Mesenteric fat pad (tissue), 1 donor: ENCODE measurements around the gene WIF1. TPM values are rescaled to one million over a fixed set of nuclear protein-coding genes. Genes with fewer than 3 reads are reported as not detected.

Experiments
- DNase-seq: peaks from one replicate; pipeline ENCODE4 v3.0.0-alpha.2; 2020; ENCODE audit warnings: low spot score
- long read RNA-seq: library from polyadenylated mRNA; unstranded; transcript quantifications from one replicate; pipeline ENCODE4 v2.0.0, GENCODE V29; 2020
- total RNA-seq: library from RNA; stranded (reverse); fragmentation: NEBNext Ultra II Directional; extraction: Animal tissue kit (Norgen Biotek cat#: 25700); gene quantifications from one replicate; pipeline ENCODE4 v1.2.1, GENCODE V29; 2021
- donor health status: DM: yes; HTN: yes; CAD: no.

Gene WIF1
- 1.8 TPM for total RNA-seq
- long read RNA-seq, transcript WIF1-201 (10 exons, 2,238 nt): major isoform, 7 of 8 reads
- long read RNA-seq, partial matches to known transcripts: 1 of 8 reads
- long read RNA-seq, other reads (novel, unspliced or antisense): 0 of 8 reads

GRCh38 chr12:65121049-65121955 is at the start of gene WIF1:
Gene WIF1 (minus strand): TSS chr12:65121305. CDS start chr12:65121191, 114 bp downstream.
- no peak for DNase-seq

- DNase-seq: no peak
Observed at GRCh38 chr12:65170209-65170881, 49.2 kb upstream of the WIF1 start.

GRCh38 chr12:65169320-65170208 is 48.5 kb upstream of the WIF1 start, which contains the start of gene LEMD3:
Gene LEMD3 (plus strand): TSS chr12:65169583. CDS start chr12:65169597, 14 bp downstream.
- DNase-seq: peak; percentile 96

GRCh38 chr12:65168681-65169319 is 47.7 kb upstream of the WIF1 start:
- DNase-seq: no peak

GRCh38 chr12:65164774-65165173 is 43.7 kb upstream of the WIF1 start:
- no peak for DNase-seq

- no peak for DNase-seq
Observed at GRCh38 chr12:65164244-65164643, 43.1 kb upstream of the WIF1 start.

- no peak for DNase-seq
Observed at GRCh38 chr12:65162609-65163008, 41.5 kb upstream of the WIF1 start.

- no peak for DNase-seq
Observed at GRCh38 chr12:65157091-65157490, 36.0 kb upstream of the WIF1 start.

GRCh38 chr12:65156366-65156841 is 35.3 kb upstream of the WIF1 start:
- DNase-seq: no peak

GRCh38 chr12:65155784-65156183 is 34.7 kb upstream of the WIF1 start:
- no peak for DNase-seq

GRCh38 chr12:65152596-65152995 is 31.5 kb upstream of the WIF1 start:
- no peak for DNase-seq

GRCh38 chr12:65152012-65152411 is 30.9 kb upstream of the WIF1 start:
- DNase-seq: no peak

GRCh38 chr12:65147312-65147905 is 26.3 kb upstream of the WIF1 start:
- no peak for DNase-seq

- no peak for DNase-seq
Observed at GRCh38 chr12:65140738-65141137, 19.6 kb upstream of the WIF1 start.

GRCh38 chr12:65139389-65139788 is 18.3 kb upstream of the WIF1 start:
- no peak for DNase-seq

GRCh38 chr12:65133879-65134278 is 12.8 kb upstream of the WIF1 start:
- no peak for DNase-seq

- DNase-seq: no peak
Observed at GRCh38 chr12:65126482-65126881, 5.4 kb upstream of the WIF1 start.

- DNase-seq: no peak
Observed at GRCh38 chr12:65125975-65126374, 4.9 kb upstream of the WIF1 start.

- DNase-seq: no peak
Observed at GRCh38 chr12:65125247-65125646, 4.1 kb upstream of the WIF1 start.

GRCh38 chr12:65123435-65124063 is 2.4 kb upstream of the WIF1 start:
- no peak for DNase-seq
